ENCODE results near the gene RGS10. TPM values are rescaled to one million over a fixed set of nuclear protein-coding genes. Genes with fewer than 3 reads are reported as not detected.

Gene RGS10
- total RNA-seq, 1 experiment from 2014 or later: 10.6 TPM

- TF ChIP-seq CTCF (conservative IDR thresholded peaks at IDR 0.05): no peak
- Histone ChIP-seq H4K8ac (replicated peaks; ENCODE audit: insufficient read length, low read depth, low read length) (no peak overlapping the region), H3K27ac (ENCODE audit: insufficient read length, low read depth, low read length) (no peak overlapping the region), H2BK5ac (ENCODE audit: insufficient read length, low read length) (no peak overlapping the region), H3K4me1 (ENCODE audit: insufficient read depth, low read length) (peaks cover 3% of the 10 kb centered on the region; the same call in 1 of the 2 replicates), H3K56ac (ENCODE audit: insufficient read length, low read depth, low read length) (no peak overlapping the region), H2BK120ac (ENCODE audit: low read depth, low read length, poor library complexity, severe bottlenecking) (no peak overlapping the region), H3K79me2 (ENCODE audit: insufficient read depth, low read length) (no peaks in the 10 kb centered on the region), H3K27me3 (ENCODE audit: insufficient read depth, low read length) (no peaks in the 10 kb centered on the region), H2AK5ac (ENCODE audit: insufficient read length, low read length) (no peak overlapping the region), H3K14ac (ENCODE audit: insufficient read depth, low read length) (0 out of 2 replicates have a peak overlapping the region, but pooled peaks have one; percentile 53), H3K23me2 (ENCODE audit: insufficient read length, low read depth, low read length, poor library complexity, severe bottlenecking) (no peaks in the 10 kb centered on the region), H2AFZ (ENCODE audit: low read length) (no peak overlapping the region), H3K9ac (ENCODE audit: extremely low read depth, insufficient read length, low read length) (no peak overlapping the region), H4K5ac (ENCODE audit: insufficient read length, low read depth, low read length) (no peak overlapping the region), H2BK20ac (ENCODE audit: low read depth, low read length, poor library complexity, severe bottlenecking) (no peak overlapping the region), H2BK12ac (ENCODE audit: insufficient read length, low read depth, low read length) (no peak overlapping the region), H3K79me1 (ENCODE audit: insufficient read depth, low read depth, low read length, poor library complexity, severe bottlenecking) (no peaks in the 10 kb centered on the region), H2BK15ac (ENCODE audit: low read depth, low read length) (no peak overlapping the region), H4K20me1 (ENCODE audit: control insufficient read depth, insufficient read depth, insufficient read length) (no peaks in the 10 kb centered on the region), H3K9me3 (ENCODE audit: control insufficient read depth, low read depth, low read length) (no peaks in the 10 kb centered on the region), H3K18ac (ENCODE audit: insufficient read length, low read depth, low read length) (no peak overlapping the region), H3K4me2 (ENCODE audit: insufficient read depth, insufficient read length, low read length) (no peak overlapping the region), H4K91ac (ENCODE audit: insufficient read length, low read depth, low read length) (no peak overlapping the region), H3T11ph (ENCODE audit: low read length) (no peak overlapping the region), H3K4ac (ENCODE audit: low read depth, low read length) (no peak overlapping the region), H3K23ac (ENCODE audit: insufficient read length, low read depth, low read length) (no peak overlapping the region)
- H3K4me1 Mint-ChIP-seq: peaks cover 21 to 31% of the 10 kb centered on the region in 2 experiments
- DNase-seq: peak; percentile 56
- peaks cover 0 to 2% (median 0%) of the 10 kb centered on the region in 3 experiments; a peak in 1 of 7 replicates for H3K36me3 Mint-ChIP-seq (ENCODE audit: insufficient read depth in 1 of 3, low read depth in 3 of 3)
- no CpG with 5 or more reads among the region's 21 CpGs for WGBS (ENCODE audit: extremely low coverage, insufficient read length, low lambda C conversion rate)
- H3K9me3 Mint-ChIP-seq: no peaks in the 10 kb centered on the region
- no peaks in the 10 kb centered on the region; the same call in 1 of the 2 replicates for H3K27me3 Mint-ChIP-seq (ENCODE audit: low read depth)
- no peak overlapping the region for H3K27ac Mint-ChIP-seq
- H3K4me3 Mint-ChIP-seq: no peak overlapping the region
Measured at GRCh38 chr10:119516381-119517234, 25.9 kb downstream of the RGS10 start.
